Naive thymus-derived CD8-positive, alpha-beta T cell (primary cell): ENCODE measurements around the gene APBA2. TPM values are rescaled to one million over a fixed set of nuclear protein-coding genes. Genes with fewer than 3 reads are reported as not detected.

ENCODE experiments used
- ATAC-seq, 2 donors: fragments of 150-1000 bp; cut with Tn5 transposase in 1 of 2; sonication (Bioruptor Pico), chemical (Tn5 transposase) in 1 of 2; 1 replicate in 1 of 2; 2 replicates in 1 of 2; pipeline ENCODE4 v1.10.0; 2021; ENCODE audit warnings: mild to moderate bottlenecking in 2 of 2, moderate library complexity in 2 of 2
- POLR2A ChIA-PET: fragments of 350-600 bp; sonication (Branson Sonifier 250); formaldehyde crosslinking; loops from one replicate; lab custom pipeline; 2021; ENCODE audit warnings: antibody characterized with exemption; lab: Charles Lee
- DNase-seq, 10 donors: peaks; one replicate each; pipeline versions ENCODE4 v3.0.0 to v3.0.0-alpha.2; 2020 to 2022
- H3K27ac Mint-ChIP-seq, 10 donors: one replicate each; pipeline ENCODE4 v1.8.0; 2020 to 2022; ENCODE audit warnings: mild to moderate bottlenecking in 10 of 10, mixed read lengths in 10 of 10, moderate library complexity in 4 of 10, inconsistent platforms in 1 of 10
- H3K27me3 Mint-ChIP-seq, 5 donors: one replicate each; pipeline ENCODE4 v1.8.0; 2021 to 2022; ENCODE audit warnings: mixed read lengths in 5 of 5
- H3K36me3 Mint-ChIP-seq, 3 donors: one replicate each; pipeline ENCODE4 v1.8.0; 2020 to 2022; ENCODE audit warnings: mixed read lengths in 3 of 3, mild to moderate bottlenecking in 2 of 3, inconsistent platforms in 1 of 3
- H3K4me1 Mint-ChIP-seq, 4 donors: one replicate each; pipeline ENCODE4 v1.8.0; 2021 to 2022; ENCODE audit warnings: mixed read lengths in 4 of 4
- H3K4me3 Mint-ChIP-seq, 10 donors: one replicate each; pipeline ENCODE4 v1.8.0; 2020 to 2022; ENCODE audit warnings: mild to moderate bottlenecking in 10 of 10, mixed read lengths in 10 of 10, moderate library complexity in 6 of 10, inconsistent platforms in 1 of 10
- H3K9me3 Mint-ChIP-seq, 9 donors: one replicate each; pipeline ENCODE4 v1.8.0; 2020 to 2022; ENCODE audit warnings: mixed read lengths in 9 of 9, mild to moderate bottlenecking in 3 of 9, inconsistent platforms in 1 of 9, moderate library complexity in 1 of 9
- polyA plus RNA-seq, 3 donors: library from polyadenylated mRNA; unstranded; fragments of 300-500 nt; fragmentation: Illumina TruSeq; gene quantifications; one replicate each; pipeline ENCODE4 v1.2.3, GENCODE V29; 2021
- total RNA-seq, 8 experiments: library from RNA in 2 of 8; stranded (reverse) in 2 of 8; gene quantifications; one replicate each; pipeline ENCODE4 v1.2.3 and lab custom pipeline; 2021 to 2026

APBA2 gene
- total and polyA plus RNA-seq, 5 experiments from 2014 or later, result 75.5 to 216 (median 164) TPM

DNA sequence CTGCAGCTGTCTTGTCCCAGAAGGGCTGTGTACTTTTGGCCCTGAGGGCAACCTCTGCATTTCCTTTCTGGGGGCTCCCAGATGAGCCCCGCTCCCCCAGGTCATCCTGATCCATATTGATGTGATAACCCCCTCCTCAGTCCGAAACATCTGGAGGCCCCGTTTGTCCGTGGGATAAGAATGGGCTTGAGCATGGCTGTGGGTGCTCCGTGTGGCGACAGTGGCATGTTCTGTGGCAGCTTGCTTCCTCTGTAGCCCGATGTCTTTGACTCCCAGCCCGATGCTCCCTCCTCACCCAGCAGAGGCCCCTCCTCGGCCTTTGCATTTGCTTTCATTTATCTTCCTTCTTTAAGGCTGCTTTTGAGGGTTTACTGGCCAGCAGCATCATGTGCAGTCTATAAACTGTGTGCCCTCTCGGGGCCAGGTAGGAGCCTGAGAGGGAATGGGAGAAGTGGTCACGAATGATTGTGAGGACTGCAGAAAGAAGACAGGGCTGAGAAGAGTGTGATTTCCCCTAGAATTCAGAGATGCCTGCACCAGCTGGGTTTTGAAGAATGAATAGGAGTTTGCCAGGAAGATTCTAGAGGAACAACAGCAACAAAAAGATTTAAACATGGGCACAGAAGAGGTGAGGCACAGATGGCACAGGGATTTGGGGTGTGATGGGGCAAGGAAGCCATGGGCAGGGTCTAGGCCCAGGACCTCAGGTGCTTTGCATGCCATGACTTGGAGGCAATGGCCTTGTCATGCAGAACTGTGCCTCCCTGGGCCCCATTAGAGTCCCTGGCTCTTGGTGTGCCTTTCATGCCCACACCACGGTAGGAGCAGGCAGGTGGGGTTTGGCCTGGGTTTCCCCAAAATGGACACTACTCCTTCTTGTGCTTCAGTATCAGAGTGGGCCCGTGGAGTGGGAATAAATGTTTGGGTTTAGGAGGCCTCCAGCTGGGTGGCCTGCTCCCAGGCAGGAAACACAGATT is 34.2 kb downstream of the APBA2 start:
- POLR2A ChIA-PET, result interaction anchor here (0.6 to 6.0 kb wide), 13 partner anchors 11 to 58 kb away, joined by 3 to 62 read pairs (median 5); partner anchors contain the start of gene APBA2
- Mint-ChIP-seq H3K9me3 (no peaks in the 10 kb centered on the region), H3K27ac (peak overlapping the region; percentile 78 to 93 (median 90)), H3K27me3 (no peaks in the 10 kb centered on the region), H3K4me3 (peak overlapping the region; percentile 75 to 90 (median 81)), H3K4me1 (peaks cover 46 to 73% (median 67%) of the 10 kb centered on the region in 4 donors), H3K36me3 (peaks cover 0 to 33% (median 11%) of the 10 kb centered on the region in 3 donors)
- DNase-seq (peak in 3 of 10 donors; percentile 27 to 48 (median 29)), ATAC-seq (peak; percentile 41 to 55)

GRCh38 chr15:28920781-28921331 is 35.1 kb downstream of the APBA2 start:
- POLR2A ChIA-PET, result interaction anchor here (0.8 to 6.0 kb wide), 8 partner anchors 10 to 58 kb away, joined by 3 to 62 read pairs (median 9); partner anchors contain the start of gene APBA2
- DNase-seq (peak in 3 of 10 donors; percentile 23 to 43 (median 35)), ATAC-seq (peak; percentile 46 to 56)

DNA sequence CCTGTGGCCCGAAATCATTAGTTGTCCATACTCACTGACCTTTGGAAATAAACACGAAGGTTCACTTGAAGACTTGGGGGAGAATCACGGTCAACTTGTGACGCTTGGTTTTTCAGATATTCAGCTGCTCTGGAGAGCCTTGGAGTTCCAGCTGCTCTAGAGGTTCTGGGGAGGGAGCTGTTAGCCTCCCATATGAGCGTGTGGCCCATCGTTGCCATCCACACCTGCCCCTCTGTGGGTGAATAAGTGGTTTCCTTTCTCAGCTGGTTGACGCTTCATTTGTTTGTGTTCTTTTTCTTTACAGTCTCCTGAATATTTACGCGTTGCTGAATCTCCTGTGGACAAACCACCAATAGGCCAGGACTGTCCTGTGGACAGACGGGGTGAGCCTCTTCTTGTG is 35.6 kb downstream of the APBA2 start:
- Mint-ChIP-seq H3K4me3 (peak overlapping the region; percentile 30 to 90 (median 76)), H3K4me1 (peaks cover 48 to 85% (median 80%) of the 10 kb centered on the region in 4 donors), H3K27ac (peak overlapping the region; percentile 78 to 93 (median 90)), H3K36me3 (peaks cover 0 to 43% (median 11%) of the 10 kb centered on the region in 3 donors), H3K9me3 (no peaks in the 10 kb centered on the region), H3K27me3 (no peaks in the 10 kb centered on the region)
- DNase-seq (peak in 2 of 10 donors; percentile 7 to 15), ATAC-seq (peak; percentile 28 to 42)
- POLR2A ChIA-PET, result interaction anchor here (0.6 to 6.0 kb wide), 9 partner anchors 9 to 349 kb away, joined by 3 to 62 read pairs (median 6); partner anchors contain the start of gene APBA2

More at GRCh38 chr15:28920781-28921331, 35.1 kb downstream of the APBA2 start:
- Mint-ChIP-seq H3K4me1 (peaks cover 50 to 81% (median 76%) of the 10 kb centered on the region in 4 donors), H3K27ac (peak overlapping the region; percentile 78 to 93 (median 90)), H3K36me3 (peaks cover 0 to 40% (median 11%) of the 10 kb centered on the region in 3 donors), H3K27me3 (no peaks in the 10 kb centered on the region), H3K4me3 (peak overlapping the region; percentile 30 to 90 (median 76)), H3K9me3 (no peaks in the 10 kb centered on the region)

- peak overlapping the region in 9 of 10 donors; percentile 78 to 93 (median 91) for H3K27ac Mint-ChIP-seq
- peak overlapping the region in 9 of 10 donors; percentile 30 to 90 (median 77) for H3K4me3 Mint-ChIP-seq
- ATAC-seq (no peak), DNase-seq (peak in 1 of 10 donors; percentile 49)
- no peaks in the 10 kb centered on the region for H3K9me3 Mint-ChIP-seq
- peaks cover 49 to 89% (median 84%) of the 10 kb centered on the region in 4 donors for H3K4me1 Mint-ChIP-seq
- H3K27me3 Mint-ChIP-seq, result no peaks in the 10 kb centered on the region
- peaks cover 0 to 47% (median 11%) of the 10 kb centered on the region in 3 donors for H3K36me3 Mint-ChIP-seq
- POLR2A ChIA-PET, result interaction anchor here (0.6 to 6.0 kb wide), 7 partner anchors 8 to 348 kb away, joined by 3 to 62 read pairs (median 12); partner anchors contain the start of gene APBA2
Measured at GRCh38 chr15:28921919-28922706, 36.3 kb downstream of the APBA2 start.

- Mint-ChIP-seq H3K27ac (peak overlapping the region; percentile 54 to 93 (median 84)), H3K4me3 (peak overlapping the region in 8 of 10 donors; percentile 24 to 73 (median 54)), H3K9me3 (no peaks in the 10 kb centered on the region), H3K4me1 (peaks cover 48 to 91% (median 83%) of the 10 kb centered on the region in 4 donors), H3K36me3 (peaks cover 0 to 53% (median 11%) of the 10 kb centered on the region in 3 donors), H3K27me3 (no peaks in the 10 kb centered on the region)
- ATAC-seq (no peak), DNase-seq (peak in 1 of 10 donors; percentile 15)
- POLR2A ChIA-PET, result interaction anchor here (0.8 to 6.0 kb wide), 3 partner anchors 11 to 35 kb away, joined by 3 to 62 read pairs (median 13); partner anchors contain the start of gene APBA2
Measured at GRCh38 chr15:28922707-28923012, 36.9 kb downstream of the APBA2 start.

- H3K4me3 Mint-ChIP-seq, result peak overlapping the region in 7 of 10 donors; percentile 15 to 74 (median 52)
Measured at GRCh38 chr15:28923726-28924280, 38.0 kb downstream of the APBA2 start.

DNA sequence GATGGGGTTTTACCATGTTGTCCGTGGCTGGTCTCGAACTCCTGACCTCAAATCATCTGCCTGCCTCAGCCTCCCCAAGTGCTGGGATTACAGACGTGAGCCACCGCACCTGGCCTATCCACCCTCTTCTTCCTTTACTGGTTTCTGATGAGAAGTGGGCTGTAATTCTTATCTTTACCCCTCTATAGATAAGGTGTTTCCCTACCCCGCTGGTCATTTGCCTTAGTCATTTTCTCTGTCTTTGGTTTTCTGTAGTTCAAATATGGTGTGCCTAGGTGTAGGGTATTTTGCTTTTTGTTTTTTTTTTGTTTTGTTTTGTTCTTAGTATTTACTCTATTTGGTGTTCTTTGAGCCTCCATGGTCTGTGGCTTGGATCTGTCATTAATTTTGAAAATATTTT is 41.3 kb downstream of the APBA2 start:
- ATAC-seq, result no peak
- no peak for DNase-seq
- H3K4me3 Mint-ChIP-seq, result no peak overlapping the region
- peaks cover 0 to 76% (median 17%) of the 10 kb centered on the region in 3 donors for H3K36me3 Mint-ChIP-seq
- H3K27ac Mint-ChIP-seq, result peak overlapping the region in 8 of 10 donors; percentile 29 to 81 (median 44)
- peaks cover 0 to 2% (median 0%) of the 10 kb centered on the region in 9 donors for H3K9me3 Mint-ChIP-seq
- POLR2A ChIA-PET, result no interaction called here
- peaks cover 32 to 86% (median 68%) of the 10 kb centered on the region in 4 donors for H3K4me1 Mint-ChIP-seq
- H3K27me3 Mint-ChIP-seq, result no peaks in the 10 kb centered on the region

More at GRCh38 chr15:28923726-28924280, 38.0 kb downstream of the APBA2 start:
- POLR2A ChIA-PET, result interaction anchor here (0.6 to 0.8 kb wide), 2 partner anchors 13 kb away, joined by 3 read pairs; no protein-coding TSS in a partner anchor
- Mint-ChIP-seq H3K4me1 (peaks cover 46 to 92% (median 83%) of the 10 kb centered on the region in 4 donors), H3K27ac (peak overlapping the region; percentile 22 to 91 (median 83)), H3K9me3 (no peaks in the 10 kb centered on the region), H3K27me3 (no peaks in the 10 kb centered on the region), H3K36me3 (peaks cover 0 to 63% (median 11%) of the 10 kb centered on the region in 3 donors)
- ATAC-seq (no peak), DNase-seq (peak in 1 of 10 donors; percentile 48)

GRCh38 chr15:28929200-28929599 is 43.4 kb downstream of the APBA2 start:
- no peaks in the 10 kb centered on the region for H3K27me3 Mint-ChIP-seq
- H3K4me1 Mint-ChIP-seq, result peaks cover 39 to 83% (median 67%) of the 10 kb centered on the region in 4 donors
- H3K36me3 Mint-ChIP-seq, result peaks cover 0 to 63% (median 19%) of the 10 kb centered on the region in 3 donors
- ATAC-seq (no peak), DNase-seq (no peak)
- H3K9me3 Mint-ChIP-seq, result peaks cover 0 to 6% (median 0%) of the 10 kb centered on the region in 9 donors
- H3K27ac Mint-ChIP-seq, result peak overlapping the region in 6 of 10 donors; percentile 53 to 84 (median 70)
- no peak overlapping the region for H3K4me3 Mint-ChIP-seq
- POLR2A ChIA-PET, result interaction anchor here (1.3 kb wide), 1 partner anchor 16 kb away, joined by 4 read pairs; no protein-coding TSS in a partner anchor

DNA sequence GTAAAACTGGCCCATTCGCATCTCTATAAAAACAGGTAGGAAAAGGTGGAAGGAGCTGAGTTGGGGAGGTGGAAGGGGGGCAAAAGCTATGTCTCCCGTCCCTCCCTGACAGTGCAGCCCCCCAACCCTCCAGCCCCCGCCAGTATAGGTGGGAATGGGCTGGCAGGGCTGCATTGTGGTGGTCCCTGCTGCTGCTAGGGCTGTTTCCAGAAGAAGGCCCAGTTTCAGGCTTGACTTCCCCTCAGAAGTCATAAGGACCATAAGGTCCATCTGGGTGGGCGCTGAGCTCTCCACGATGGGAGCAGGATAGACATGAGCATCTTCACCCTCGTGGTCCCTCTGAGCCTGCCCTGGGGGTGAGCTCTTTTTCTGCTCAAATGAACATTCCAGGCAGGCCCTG is 44.2 kb downstream of the APBA2 start:
- no peaks in the 10 kb centered on the region for H3K27me3 Mint-ChIP-seq
- peaks cover 42 to 83% (median 67%) of the 10 kb centered on the region in 4 donors for H3K4me1 Mint-ChIP-seq
- POLR2A ChIA-PET, result interaction anchor here (0.6 to 1.4 kb wide), 4 partner anchors 9 to 19 kb away, joined by 3 to 6 read pairs (median 4); no protein-coding TSS in a partner anchor
- peaks cover 0 to 57% (median 19%) of the 10 kb centered on the region in 3 donors for H3K36me3 Mint-ChIP-seq
- H3K9me3 Mint-ChIP-seq, result peaks cover 0 to 6% (median 0%) of the 10 kb centered on the region in 9 donors
- peak overlapping the region in 1 of 10 donors; percentile 31 for H3K4me3 Mint-ChIP-seq
- ATAC-seq, result no peak
- DNase-seq, result no peak
- H3K27ac Mint-ChIP-seq, result peak overlapping the region in 8 of 10 donors; percentile 34 to 84 (median 70)

GRCh38 chr15:28930476-28931291 is 44.9 kb downstream of the APBA2 start:
- POLR2A ChIA-PET, result interaction anchor here (0.6 to 1.4 kb wide), 5 partner anchors 10 to 18 kb away, joined by 3 to 6 read pairs (median 3); no protein-coding TSS in a partner anchor
- Mint-ChIP-seq H3K27ac (peak overlapping the region; percentile 3 to 84 (median 60)), H3K9me3 (peaks cover 0 to 6% (median 0%) of the 10 kb centered on the region in 9 donors), H3K27me3 (no peaks in the 10 kb centered on the region), H3K4me3 (no peak overlapping the region), H3K36me3 (peaks cover 0 to 52% (median 19%) of the 10 kb centered on the region in 3 donors), H3K4me1 (peaks cover 45 to 84% (median 67%) of the 10 kb centered on the region in 4 donors)
- DNase-seq (no peak), ATAC-seq (no peak)
